Measurements from ENCODE around the gene MSH5.

GRCh38 chr6:31768363-31769257 lies 28.8 kb downstream of the MSH5 start:
- TF ChIP-seq CTCF (conservative IDR thresholded peaks at IDR 0.05; ENCODE audit: low read length): no peak
- no peak for TF ChIP-seq EZH2phosphoT487 (IDR thresholded peaks at IDR 0.05; ENCODE audit: borderline replicate concordance, low read depth, low read length)

Data from OCI-LY7 (cell line).